CD14-positive monocyte (primary cell): Measurements from ENCODE around the gene LAMB4. TPM values are rescaled to one million over a fixed set of nuclear protein-coding genes. Genes with fewer than 3 reads are reported as not detected.

Experiments used
- DNase-seq, 3 donors: peaks; one replicate each; pipeline ENCODE4 v3.0.0-alpha.2; 2011 to 2022
- H2AFZ ChIP-seq: 2 replicates; pipeline ENCODE4 v1.6.0; 2012; ENCODE audit warnings: mild to moderate bottlenecking, low read depth, low read length, inconsistent platforms; ENCODE audit not compliant: insufficient read depth, poor library complexity, severe bottlenecking
- H3K27ac ChIP-seq, 2 donors: 1 replicate in 1 of 2; 2 replicates in 1 of 2; pipeline ENCODE4 v1.5.1; 2012 to 2013; ENCODE audit warnings: low read length in 2 of 2, control low read depth in 1 of 2, inconsistent platforms in 1 of 2, low read depth in 1 of 2, mild to moderate bottlenecking in 1 of 2
- H3K27me3 ChIP-seq, 2 donors: one replicate each; pipeline versions ENCODE4 v1.6.0 to v1.6.1; 2011 to 2013; ENCODE audit warnings: low read length in 2 of 2; ENCODE audit not compliant: control insufficient read depth in 2 of 2, insufficient read depth in 2 of 2
- H3K36me3 ChIP-seq, 2 donors: replicated peaks in 1 of 2; 1 replicate in 1 of 2; 2 replicates in 1 of 2; pipeline versions ENCODE4 v1.5.1 to v1.6.1; 2012 to 2013; ENCODE audit warnings: low read length in 2 of 2, control low read depth in 1 of 2, inconsistent platforms in 1 of 2, mild to moderate bottlenecking in 1 of 2; ENCODE audit not compliant: insufficient read depth in 2 of 2, control insufficient read depth in 1 of 2
- H3K4me1 ChIP-seq, 2 donors: 1 replicate in 1 of 2; 2 replicates in 1 of 2; pipeline versions ENCODE4 v1.5.1 to v1.6.1; 2012 to 2013; ENCODE audit warnings: low read length in 2 of 2, control low read depth in 1 of 2, inconsistent platforms in 1 of 2, mild to moderate bottlenecking in 1 of 2, moderate library complexity in 1 of 2; ENCODE audit not compliant: insufficient read depth in 2 of 2, control insufficient read depth in 1 of 2
- H3K4me2 ChIP-seq: replicated peaks from 2 replicates; pipeline ENCODE3; 2012; ENCODE audit warnings: low read length, moderate library complexity, mild to moderate bottlenecking; ENCODE audit not compliant: poor library complexity, severe bottlenecking; ENCODE audit errors: extremely low read depth
- H3K4me3 ChIP-seq, 3 experiments: fragments of 200-600 bp in 1 of 3; sonication (generic) in 1 of 3; replicated peaks in 1 of 3; 1 replicate in 2 of 3; 2 replicates in 1 of 3; pipeline ENCODE4 v1.5.1; 2011 to 2013; ENCODE audit warnings: low read length in 3 of 3, mild to moderate bottlenecking in 3 of 3, control low read depth in 2 of 3, low read depth in 2 of 3, inconsistent platforms in 1 of 3, moderate library complexity in 1 of 3
- H3K79me2 ChIP-seq: 2 replicates; pipeline ENCODE4 v1.6.0; 2012; ENCODE audit warnings: mild to moderate bottlenecking, control low read depth, inconsistent platforms, low read length, moderate library complexity; ENCODE audit not compliant: insufficient read depth
- H3K9ac ChIP-seq: 2 replicates; pipeline ENCODE4 v1.6.0; 2017; ENCODE audit warnings: low read length, mild to moderate bottlenecking; ENCODE audit not compliant: insufficient read depth, poor library complexity, severe bottlenecking
- H3K9me3 ChIP-seq, 2 donors: replicated peaks in 1 of 2; 1 replicate in 1 of 2; 2 replicates in 1 of 2; pipeline versions ENCODE4 v1.5.1 to v1.6.1; 2012 to 2013; ENCODE audit warnings: low read length in 2 of 2, control low read depth in 1 of 2; ENCODE audit not compliant: control insufficient read depth in 1 of 2, insufficient read depth in 1 of 2
- H4K20me1 ChIP-seq: 2 replicates; pipeline ENCODE4 v1.6.0; 2012; ENCODE audit warnings: mild to moderate bottlenecking, low read length, control low read depth, moderate library complexity; ENCODE audit not compliant: insufficient read depth
- H3K27ac Mint-ChIP-seq, 7 donors: one replicate each; pipeline ENCODE4 v1.8.0; 2020; ENCODE audit warnings: mild to moderate bottlenecking in 7 of 7, mixed read lengths in 7 of 7, moderate library complexity in 6 of 7, inconsistent platforms in 2 of 7
- H3K27me3 Mint-ChIP-seq, 3 donors: one replicate each; pipeline ENCODE4 v1.8.0; 2021 to 2022; ENCODE audit warnings: low read depth in 3 of 3, mild to moderate bottlenecking in 3 of 3, mixed read lengths in 3 of 3, moderate library complexity in 3 of 3, inconsistent platforms in 1 of 3
- H3K36me3 Mint-ChIP-seq, 2 donors: one replicate each; pipeline ENCODE4 v1.8.0; 2020; ENCODE audit warnings: mixed read lengths in 2 of 2, inconsistent platforms in 1 of 2, mild to moderate bottlenecking in 1 of 2
- H3K4me1 Mint-ChIP-seq: one replicate; pipeline ENCODE4 v1.8.0; 2020; ENCODE audit warnings: mild to moderate bottlenecking, mixed read lengths
- H3K4me3 Mint-ChIP-seq, 2 donors: one replicate each; pipeline ENCODE4 v1.8.0; 2020; ENCODE audit warnings: mild to moderate bottlenecking in 2 of 2, mixed read lengths in 2 of 2, moderate library complexity in 1 of 2
- H3K9me3 Mint-ChIP-seq, 7 donors: one replicate each; pipeline ENCODE4 v1.8.0; 2020 to 2022; ENCODE audit warnings: mixed read lengths in 7 of 7, mild to moderate bottlenecking in 6 of 7, moderate library complexity in 6 of 7, inconsistent platforms in 2 of 7
- WGBS: methylation state at CpG from one replicate; pipeline ENCODE4 v1.1.5; 2013; ENCODE audit warnings: missing lambda C conversion rate; ENCODE audit not compliant: insufficient coverage; 5-methylcytosine and 5-hydroxymethylcytosine counted together
- intact Hi-C, 2 donors: fragments of 100-400 bp; cut with micrococcal nuclease; formaldehyde crosslinking; loops; one replicate each; pipeline versions ENCODE4 v1.15.0 to v1.15.1; 2023
- polyA plus RNA-seq, 3 donors: library from polyadenylated mRNA; depleted of rRNA in 1 of 3; unstranded in 2 of 3; stranded (reverse) in 1 of 3; fragments of 300-500 nt in 2 of 3; fragments of >200 nt in 1 of 3; fragmentation: Illumina TruSeq in 2 of 3; gene quantifications; 1 replicate in 2 of 3; 2 replicates in 1 of 3; pipeline ENCODE4 v1.2.3, GENCODE V29; 2012 to 2021
- TF ChIP-seq, protein P1 (sequence below): fragments of 200-600 bp; IDR thresholded peaks from one replicate; pipeline ENCODE4 v1.8.0; 2022; ENCODE audit warnings: antibody characterized with exemption, mild to moderate bottlenecking

LAMB4 gene
- polyA plus RNA-seq, 3 donors = not detected

DNA sequence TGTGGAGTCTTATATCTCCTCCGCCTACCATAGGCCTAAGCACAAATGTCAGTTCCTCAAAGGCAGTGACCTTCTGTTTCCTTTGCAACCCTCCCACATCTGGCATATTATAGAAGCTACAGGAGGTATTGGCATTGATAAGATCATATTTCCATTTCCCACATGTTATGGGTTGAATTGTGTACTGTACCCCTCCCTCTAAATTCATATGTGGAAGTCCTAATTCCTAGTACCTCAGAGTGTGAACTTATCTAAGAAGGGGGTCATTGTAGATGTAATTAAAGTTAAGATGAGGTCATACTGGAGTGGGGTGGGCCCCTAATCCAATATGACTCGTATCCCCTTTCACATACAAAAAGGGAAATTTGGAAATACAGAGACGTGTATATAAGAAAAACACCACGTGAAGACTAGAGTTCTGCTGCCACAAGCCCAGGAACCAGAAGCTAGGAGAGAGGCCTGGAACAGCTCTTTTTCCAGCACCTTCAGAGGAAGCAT is 6.1 kb upstream of the LAMB4 start:
- H3K4me3 ChIP-seq = no peak overlapping the region
- Mint-ChIP-seq H3K27me3 (peaks cover 0 to 1% (median 0%) of the 10 kb centered on the region in 3 donors), H3K27ac (peak overlapping the region in 3 of 7 donors; percentile 42 to 80 (median 52)), H3K36me3 (no peaks in the 10 kb centered on the region), H3K4me1 (peaks cover 17% of the 10 kb centered on the region), H3K9me3 (peaks cover 0 to 3% (median 0%) of the 10 kb centered on the region in 7 donors), H3K4me3 (no peak overlapping the region)
- H3K27me3 ChIP-seq = no peaks in the 10 kb centered on the region
- 0% methylated on average over 1 of the region's 4 CpGs for WGBS
- H4K20me1 ChIP-seq = no peaks in the 10 kb centered on the region
- H3K79me2 ChIP-seq = no peaks in the 10 kb centered on the region
- peaks cover 10 to 15% of the 10 kb centered on the region in 2 donors for H3K4me1 ChIP-seq
- H3K36me3 ChIP-seq = no peaks in the 10 kb centered on the region
- TF ChIP-seq, protein P1, sequence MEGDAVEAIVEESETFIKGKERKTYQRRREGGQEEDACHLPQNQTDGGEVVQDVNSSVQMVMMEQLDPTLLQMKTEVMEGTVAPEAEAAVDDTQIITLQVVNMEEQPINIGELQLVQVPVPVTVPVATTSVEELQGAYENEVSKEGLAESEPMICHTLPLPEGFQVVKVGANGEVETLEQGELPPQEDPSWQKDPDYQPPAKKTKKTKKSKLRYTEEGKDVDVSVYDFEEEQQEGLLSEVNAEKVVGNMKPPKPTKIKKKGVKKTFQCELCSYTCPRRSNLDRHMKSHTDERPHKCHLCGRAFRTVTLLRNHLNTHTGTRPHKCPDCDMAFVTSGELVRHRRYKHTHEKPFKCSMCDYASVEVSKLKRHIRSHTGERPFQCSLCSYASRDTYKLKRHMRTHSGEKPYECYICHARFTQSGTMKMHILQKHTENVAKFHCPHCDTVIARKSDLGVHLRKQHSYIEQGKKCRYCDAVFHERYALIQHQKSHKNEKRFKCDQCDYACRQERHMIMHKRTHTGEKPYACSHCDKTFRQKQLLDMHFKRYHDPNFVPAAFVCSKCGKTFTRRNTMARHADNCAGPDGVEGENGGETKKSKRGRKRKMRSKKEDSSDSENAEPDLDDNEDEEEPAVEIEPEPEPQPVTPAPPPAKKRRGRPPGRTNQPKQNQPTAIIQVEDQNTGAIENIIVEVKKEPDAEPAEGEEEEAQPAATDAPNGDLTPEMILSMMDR = no peak
- intact Hi-C loops = no loop called here
- H3K4me2 ChIP-seq = peak overlapping the region; percentile 35
- no peaks in the 10 kb centered on the region for H3K9me3 ChIP-seq
- H2AFZ ChIP-seq = peak overlapping the region; percentile 16
- no peak overlapping the region for H3K9ac ChIP-seq
- DNase-seq = peak in 1 of 3 donors; percentile 16
- peak overlapping the region in 1 of 2 donors; percentile 55 for H3K27ac ChIP-seq

DNA sequence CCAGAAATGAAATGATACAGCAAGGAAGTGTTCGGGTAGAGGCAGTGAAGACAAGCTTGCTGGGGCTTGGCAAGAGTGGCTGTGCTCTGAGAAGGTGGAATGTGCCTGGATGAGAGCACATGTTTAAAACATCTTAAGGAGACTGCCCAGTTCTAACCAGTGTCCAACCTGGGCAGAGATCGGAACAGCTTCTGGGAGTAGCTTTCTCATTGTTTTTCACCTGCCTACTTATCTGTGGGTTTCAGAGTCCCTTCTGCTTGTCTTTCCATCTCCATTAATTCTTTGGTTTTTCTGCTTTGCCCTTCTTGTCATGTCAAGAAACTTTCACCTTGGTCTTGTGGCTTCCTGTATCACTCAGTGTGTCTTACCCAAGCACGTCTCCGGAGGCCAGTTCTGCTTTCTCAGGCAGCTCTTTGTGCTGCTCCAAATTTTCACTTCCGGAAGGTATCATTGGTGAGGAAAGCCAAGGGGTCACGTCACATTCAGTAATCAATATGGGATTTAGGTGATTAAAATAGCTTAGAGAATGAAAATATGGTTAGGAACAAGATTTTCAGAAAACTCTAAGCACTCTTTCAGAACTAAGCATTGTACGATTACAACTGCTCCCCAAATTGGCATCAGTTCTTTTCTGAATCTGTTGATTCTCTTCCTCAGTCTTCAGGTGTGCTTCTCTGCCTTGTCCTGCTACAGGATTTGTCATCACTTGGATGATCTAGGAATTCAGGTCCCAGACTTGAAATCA is 5.5 kb upstream of the LAMB4 start:
- Mint-ChIP-seq H3K36me3 (no peaks in the 10 kb centered on the region), H3K4me1 (peaks cover 17% of the 10 kb centered on the region), H3K4me3 (no peak overlapping the region), H3K9me3 (peaks cover 0 to 3% (median 0%) of the 10 kb centered on the region in 7 donors), H3K27me3 (peaks cover 0 to 1% (median 0%) of the 10 kb centered on the region in 3 donors), H3K27ac (peak overlapping the region in 5 of 7 donors; percentile 11 to 80 (median 52))
- peak overlapping the region in 1 of 2 donors; percentile 55 for H3K27ac ChIP-seq
- DNase-seq = peak; percentile 22 to 56 (median 33)
- intact Hi-C loops = no loop called here
- no peaks in the 10 kb centered on the region for H3K79me2 ChIP-seq
- peaks cover 10 to 15% of the 10 kb centered on the region in 2 donors for H3K4me1 ChIP-seq
- H4K20me1 ChIP-seq = no peaks in the 10 kb centered on the region
- H3K27me3 ChIP-seq = no peaks in the 10 kb centered on the region
- H3K4me3 ChIP-seq = no peak overlapping the region
- peak overlapping the region; percentile 16 for H2AFZ ChIP-seq
- H3K9me3 ChIP-seq = no peaks in the 10 kb centered on the region
- TF ChIP-seq, protein P1 = no peak
- H3K36me3 ChIP-seq = no peaks in the 10 kb centered on the region
- H3K9ac ChIP-seq = no peak overlapping the region
- 29% methylated on average over 1 of the region's 7 CpGs for WGBS
- peak overlapping the region; percentile 35 for H3K4me2 ChIP-seq
